ENCODE results near the gene NDUFA8. TPM values are rescaled to one million over a fixed set of nuclear protein-coding genes. Genes with fewer than 3 reads are reported as not detected.
A peak's percentile ranks its signal among the peaks of the same experiment; 100 is the strongest.

The NDUFA8 gene
- total RNA-seq, 3 donors from 2014 or later, result 30.4 to 37.5 (median 30.5) TPM

GRCh38 chr9:122192261-122192875, 32.8 kb upstream of the NDUFA8 start:
- H3K27me3 ChIP-seq, result no peaks in the 10 kb centered on the region
- no peak for DNase-seq (ENCODE audit: low spot score in 2 of 2)
- H3K27ac ChIP-seq, result no peak overlapping the region
- no peaks in the 10 kb centered on the region for H3K36me3 ChIP-seq
- no peak overlapping the region for H3K4me3 ChIP-seq
- no peaks in the 10 kb centered on the region for H3K4me1 ChIP-seq
- TF ChIP-seq POLR2A (IDR thresholded peaks at IDR 0.05) (no peak), POLR2AphosphoS5 (IDR thresholded peaks at IDR 0.05) (no peak), CTCF (IDR thresholded peaks at IDR 0.05) (no peak)
- no peaks in the 10 kb centered on the region for H3K9me3 ChIP-seq
- intact Hi-C loops (cut with DNase I; ENCODE audit: low total_unique reads), result no loop called here

- H3K27me3 ChIP-seq, result no peaks in the 10 kb centered on the region
- no peaks in the 10 kb centered on the region for H3K9me3 ChIP-seq
- no peak overlapping the region for H3K27ac ChIP-seq
- no peak for DNase-seq (ENCODE audit: low spot score in 2 of 2)
- intact Hi-C loops (cut with DNase I; ENCODE audit: low total_unique reads), result no loop called here
- H3K36me3 ChIP-seq, result no peaks in the 10 kb centered on the region
- H3K4me3 ChIP-seq, result no peak overlapping the region
- no peaks in the 10 kb centered on the region for H3K4me1 ChIP-seq
- no peak for TF ChIP-seq POLR2AphosphoS5 (IDR thresholded peaks at IDR 0.05)
- no peak for TF ChIP-seq CTCF (IDR thresholded peaks at IDR 0.05)
- TF ChIP-seq POLR2A (IDR thresholded peaks at IDR 0.05), result no peak
Observed at GRCh38 chr9:122191584-122191983, 32.0 kb upstream of the NDUFA8 start.

GRCh38 chr9:122190597-122191381, 31.2 kb upstream of the NDUFA8 start:
- peak; percentile 22 to 69 for DNase-seq (ENCODE audit: low spot score in 2 of 2)
- no peak overlapping the region for H3K27ac ChIP-seq
- no peaks in the 10 kb centered on the region for H3K36me3 ChIP-seq
- no peak overlapping the region for H3K4me3 ChIP-seq
- no peaks in the 10 kb centered on the region for H3K27me3 ChIP-seq
- intact Hi-C loops (cut with DNase I; ENCODE audit: low total_unique reads), result no loop called here
- TF ChIP-seq POLR2A (IDR thresholded peaks at IDR 0.05) (no peak), CTCF (IDR thresholded peaks at IDR 0.05) (no peak), POLR2AphosphoS5 (IDR thresholded peaks at IDR 0.05) (no peak)
- H3K9me3 ChIP-seq, result no peaks in the 10 kb centered on the region
- no peaks in the 10 kb centered on the region for H3K4me1 ChIP-seq

- no peaks in the 10 kb centered on the region for H3K27me3 ChIP-seq
- no peaks in the 10 kb centered on the region for H3K36me3 ChIP-seq
- H3K4me3 ChIP-seq, result no peak overlapping the region
- DNase-seq (ENCODE audit: low spot score in 2 of 2), result no peak
- no peak overlapping the region for H3K27ac ChIP-seq
- intact Hi-C loops (cut with DNase I; ENCODE audit: low total_unique reads), result no loop called here
- H3K9me3 ChIP-seq, result no peaks in the 10 kb centered on the region
- H3K4me1 ChIP-seq, result no peaks in the 10 kb centered on the region
- TF ChIP-seq POLR2AphosphoS5 (IDR thresholded peaks at IDR 0.05) (no peak), CTCF (IDR thresholded peaks at IDR 0.05) (no peak), POLR2A (IDR thresholded peaks at IDR 0.05) (no peak)
Observed at GRCh38 chr9:122188369-122188768, 28.8 kb upstream of the NDUFA8 start.

DNA sequence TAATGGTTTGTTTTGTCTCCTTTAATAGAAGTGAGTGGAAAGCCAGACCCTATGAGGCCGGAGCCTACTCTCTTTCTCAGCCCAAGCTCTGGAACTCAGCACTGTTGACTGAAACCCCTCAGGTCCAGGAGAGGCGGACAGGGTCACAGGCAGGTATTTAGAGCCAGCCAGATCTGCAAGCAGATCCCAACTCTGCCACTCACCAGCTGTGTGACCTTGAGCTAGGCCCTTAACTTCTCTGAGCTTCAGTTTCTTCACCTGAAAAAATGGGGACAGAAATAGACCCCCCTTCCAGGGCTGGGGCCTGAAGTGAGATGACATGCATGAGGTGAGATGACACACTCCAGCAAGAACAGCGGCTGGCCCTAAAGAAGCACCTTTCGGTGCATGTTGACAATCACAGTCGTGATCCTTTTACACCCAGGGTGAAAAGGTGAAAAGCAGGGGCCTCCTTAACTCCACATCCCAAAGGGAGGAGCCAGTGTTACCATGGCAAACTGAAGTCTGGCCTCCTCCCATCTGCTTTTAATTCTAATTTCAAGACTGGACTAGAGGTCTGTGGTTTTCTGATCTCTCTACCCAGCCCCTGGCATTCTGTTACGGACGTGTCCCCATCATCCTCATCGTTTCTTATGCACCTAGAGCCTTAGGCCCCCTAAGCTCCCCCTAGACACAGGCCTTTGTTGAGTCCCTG, 27.3 kb upstream of the NDUFA8 start:
- Histone ChIP-seq H3K36me3 (no peaks in the 10 kb centered on the region), H3K9me3 (no peaks in the 10 kb centered on the region), H3K4me3 (no peak overlapping the region), H3K4me1 (no peaks in the 10 kb centered on the region), H3K27ac (no peak overlapping the region), H3K27me3 (no peaks in the 10 kb centered on the region)
- TF ChIP-seq CTCF (IDR thresholded peaks at IDR 0.05) (no peak), POLR2AphosphoS5 (IDR thresholded peaks at IDR 0.05) (no peak), POLR2A (IDR thresholded peaks at IDR 0.05) (no peak)
- DNase-seq (ENCODE audit: low spot score in 2 of 2), result no peak
- intact Hi-C loops (cut with DNase I; ENCODE audit: low total_unique reads), result no loop called here
